HepG2 (cell line): ENCODE results near the gene CYSRT1. TPM values are rescaled to one million over a fixed set of nuclear protein-coding genes. Genes with fewer than 3 reads are reported as not detected.

Experiments used
- AGO1 ChIP-seq: fragments of 200-400 bp; formaldehyde crosslinking; IDR thresholded peaks from 2 replicates; pipeline ENCODE4 v1.6.1; 2017; ENCODE audit warnings: mild to moderate bottlenecking, low read depth, low read length, moderate library complexity; ENCODE audit not compliant: poor library complexity, severe bottlenecking
- CBX2 ChIP-seq, 2 experiments: fragments of 200-600 bp in 1 of 2; sonication (generic); formaldehyde crosslinking in 1 of 2; IDR thresholded peaks; 2 replicates each; pipeline versions ENCODE4 v1.7.0 to v1.8.1; 2018 to 2022; ENCODE audit warnings: low read depth in 2 of 2, low read length in 1 of 2, mild to moderate bottlenecking in 1 of 2, missing genetic modification reagents in 1 of 2
- MAZ ChIP-seq, 2 experiments: sonication (generic) in 1 of 2; formaldehyde crosslinking in 1 of 2; IDR thresholded peaks; 2 replicates each; pipeline versions ENCODE4 v1.5.0 to v1.6.1; 2012 to 2020; ENCODE audit warnings: low read depth in 2 of 2, mild to moderate bottlenecking in 2 of 2, borderline replicate concordance in 1 of 2, improper control_type of control experiment in 1 of 2, low read length in 1 of 2, missing genetic modification reagents in 1 of 2, moderate library complexity in 1 of 2
- NFKB2 ChIP-seq: sonication (generic); formaldehyde crosslinking; IDR thresholded peaks from 2 replicates; pipeline ENCODE4 v1.4.0; 2020; ENCODE audit warnings: missing genetic modification reagents, borderline replicate concordance
- TCF12 ChIP-seq, 2 experiments: fragments of 450-650 bp in 1 of 2; sonication (generic) in 1 of 2; formaldehyde crosslinking in 1 of 2; IDR thresholded peaks; 2 replicates each; pipeline versions ENCODE4 v1.6.1 to v1.8.0; 2017 to 2022; ENCODE audit warnings: antibody characterized with exemption in 1 of 2, mild to moderate bottlenecking in 1 of 2, missing genetic modification reagents in 1 of 2, moderate library complexity in 1 of 2
- XRCC5 ChIP-seq: fragments of 200-400 bp; formaldehyde crosslinking; optimal IDR thresholded peaks from 2 replicates; pipeline ENCODE3; 2017; ENCODE audit warnings: mild to moderate bottlenecking, low read length
- ZNF121 ChIP-seq: sonication (generic); formaldehyde crosslinking; IDR thresholded peaks from 2 replicates; pipeline ENCODE4 v1.5.0; 2020; ENCODE audit warnings: mild to moderate bottlenecking, missing genetic modification reagents
- ZNF136 ChIP-seq: sonication (generic); formaldehyde crosslinking; IDR thresholded peaks from 2 replicates; pipeline ENCODE4 v1.8.1; 2022; ENCODE audit warnings: low read depth, mild to moderate bottlenecking, moderate library complexity, missing genetic modification reagents
- ZNF546 ChIP-seq: sonication (generic); formaldehyde crosslinking; conservative IDR thresholded peaks from 2 replicates; pipeline ENCODE4 v1.8.1; 2023; ENCODE audit warnings: mild to moderate bottlenecking, missing genetic modification reagents
- ZNF749 ChIP-seq: sonication (generic); formaldehyde crosslinking; IDR thresholded peaks from 2 replicates; pipeline ENCODE4 v1.8.0; 2022; ENCODE audit warnings: mild to moderate bottlenecking, missing genetic modification reagents, moderate library complexity, borderline replicate concordance
- ZNF761 ChIP-seq: sonication (generic); formaldehyde crosslinking; conservative IDR thresholded peaks from 2 replicates; pipeline ENCODE4 v1.4.0; 2020; ENCODE audit warnings: mild to moderate bottlenecking, missing genetic modification reagents
- polyA plus RNA-seq, 8 experiments: library from polyadenylated mRNA; depleted of rRNA in 3 of 8; stranded (reverse) in 7 of 8; unstranded in 1 of 8; fragments of >200 nt; fragmentation: Illumina TruSeq in 4 of 8; extraction: Trizol in 4 of 8; gene quantifications; 2 replicates each; pipeline versions ENCODE4 v1.2.1 to v1.2.3, GENCODE V29; 2011 to 2016; ENCODE audit warnings: low read depth in 4 of 8, missing spikeins in 1 of 8, mixed read lengths in 1 of 8; ENCODE audit not compliant: insufficient read depth in 1 of 8
- total RNA-seq, 5 experiments: library from RNA; depleted of rRNA; stranded (reverse); fragments of >200 nt; fragmentation: Illumina TruSeq; extraction: Trizol; gene quantifications; 2 replicates each; pipeline ENCODE4 v1.2.3, GENCODE V29; 2016; ENCODE audit warnings: low read depth in 1 of 5

CYSRT1 gene
- total and polyA plus RNA-seq, 2 of the 13 experiments (the other 11 are each of a cell fraction or from before 2014, with no cell fraction given) = 1.5 to 2.1 TPM

DNA sequence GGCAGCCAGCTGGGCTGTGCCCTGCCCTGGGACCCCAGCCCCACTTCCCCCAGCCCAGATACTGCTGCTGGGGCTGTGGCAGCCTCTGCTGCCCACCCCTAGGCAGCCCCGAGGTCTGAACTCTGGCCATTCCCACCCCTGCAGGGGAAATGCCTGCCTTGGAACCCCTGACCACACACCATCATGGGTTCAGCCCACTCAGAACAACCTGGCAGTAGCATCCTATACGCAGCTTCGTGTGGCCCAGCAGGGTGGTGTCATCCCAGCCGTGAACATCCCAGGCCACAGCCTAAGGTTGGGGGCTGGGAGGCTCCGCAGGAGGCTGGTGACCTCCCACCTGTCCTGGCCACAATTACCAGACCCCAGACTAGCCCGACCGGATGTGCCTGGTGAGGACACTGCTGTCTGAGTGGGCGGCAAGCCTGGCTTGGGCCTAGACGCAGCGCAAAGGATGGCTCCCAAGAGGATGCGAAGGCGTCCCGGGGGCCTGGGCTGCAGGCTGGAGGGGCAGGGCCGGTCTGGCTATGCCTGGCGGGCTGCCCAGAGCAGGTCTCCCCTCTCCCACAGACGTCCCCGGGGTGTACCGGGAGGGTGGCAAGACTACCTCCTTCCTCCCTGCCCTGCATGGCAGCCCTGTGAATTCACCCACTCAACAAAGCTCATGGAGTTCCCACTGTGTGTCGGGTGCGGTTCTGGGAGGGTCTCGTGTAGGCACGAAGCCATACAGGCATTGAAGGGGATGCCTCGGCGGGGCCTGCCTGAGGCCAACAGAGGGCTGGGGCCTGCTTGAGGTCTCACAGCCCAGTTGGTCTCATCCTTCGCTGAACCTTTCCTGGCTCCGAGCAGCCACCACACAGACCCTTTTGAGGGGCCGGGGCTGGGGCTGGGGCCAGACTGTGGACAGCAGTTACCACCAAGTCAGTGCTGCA lies 4.3 kb downstream of the CYSRT1 start (continued):
- no peak for TF ChIP-seq MAZ (IDR thresholded peaks at IDR 0.05; ENCODE audit: borderline replicate concordance, low read depth, low read length)
- TF ChIP-seq MAZ (CRISPR knock-in tag; IDR thresholded peaks at IDR 0.05; ENCODE audit: low read depth) = peak; percentile 10; the same call in 1 of the 2 replicates
- peak; percentile 93 for TF ChIP-seq AGO1
- peak; percentile 82 for TF ChIP-seq ZNF121 (CRISPR knock-in tag)
- TF ChIP-seq TCF12 (IDR thresholded peaks at IDR 0.05) = no peak
- TF ChIP-seq TCF12 (CRISPR knock-in tag; IDR thresholded peaks at IDR 0.05) = 0 out of 2 replicates have a peak, but pooled peaks have one; percentile 12
- TF ChIP-seq ZNF749 (CRISPR knock-in tag) = 0 out of 2 replicates have a peak, but pooled peaks have one; percentile 36
- TF ChIP-seq XRCC5 = peak; percentile 6
- 0 out of 2 replicates have a peak, but pooled peaks have one; percentile 9 for TF ChIP-seq ZNF761 (CRISPR knock-in tag)
- TF ChIP-seq ZNF546 (CRISPR knock-in tag) = peak; percentile 60; the same call in 1 of the 2 replicates
- peak; percentile 91; the same call in 1 of the 2 replicates for TF ChIP-seq NFKB2 (CRISPR knock-in tag)
- no peak for TF ChIP-seq CBX2 (IDR thresholded peaks at IDR 0.05; ENCODE audit: low read depth, low read length)
- TF ChIP-seq CBX2 (CRISPR knock-in tag; IDR thresholded peaks at IDR 0.05; ENCODE audit: low read depth) = no peak
- TF ChIP-seq ZNF136 (CRISPR knock-in tag) = 0 out of 2 replicates have a peak, but pooled peaks have one; percentile 14
